AML-193 (cell line): ENCODE data around the gene TFF2.

Experiments
- DNase-seq, 2 experiments: peaks; one replicate each; lab custom pipeline; 2025; lab: John Stamatoyannopoulos, UW

TFF2 gene

DNA sequence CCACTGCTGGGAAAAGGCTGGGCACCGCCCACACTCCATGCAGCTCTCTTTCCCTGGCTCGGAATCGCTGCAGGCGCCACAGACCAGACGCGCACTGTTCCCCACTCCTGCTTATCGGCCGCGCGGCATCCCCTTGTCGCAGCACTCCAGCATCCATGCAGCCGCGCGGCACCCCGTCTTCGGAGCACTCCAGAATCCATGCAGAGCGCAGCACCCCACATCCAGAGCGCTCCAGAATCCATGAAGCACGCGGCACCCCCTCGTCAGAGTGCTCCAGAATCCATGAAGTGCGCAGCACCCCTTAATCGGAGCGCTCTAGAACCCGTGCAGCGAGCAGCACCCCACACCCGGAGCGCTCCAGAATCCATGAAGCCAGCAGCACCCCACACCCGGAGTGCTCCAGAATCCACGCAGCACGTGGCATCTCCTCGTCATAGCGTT, 45.1 kb downstream of the TFF2 start:
- DNase-seq = no peak

DNA sequence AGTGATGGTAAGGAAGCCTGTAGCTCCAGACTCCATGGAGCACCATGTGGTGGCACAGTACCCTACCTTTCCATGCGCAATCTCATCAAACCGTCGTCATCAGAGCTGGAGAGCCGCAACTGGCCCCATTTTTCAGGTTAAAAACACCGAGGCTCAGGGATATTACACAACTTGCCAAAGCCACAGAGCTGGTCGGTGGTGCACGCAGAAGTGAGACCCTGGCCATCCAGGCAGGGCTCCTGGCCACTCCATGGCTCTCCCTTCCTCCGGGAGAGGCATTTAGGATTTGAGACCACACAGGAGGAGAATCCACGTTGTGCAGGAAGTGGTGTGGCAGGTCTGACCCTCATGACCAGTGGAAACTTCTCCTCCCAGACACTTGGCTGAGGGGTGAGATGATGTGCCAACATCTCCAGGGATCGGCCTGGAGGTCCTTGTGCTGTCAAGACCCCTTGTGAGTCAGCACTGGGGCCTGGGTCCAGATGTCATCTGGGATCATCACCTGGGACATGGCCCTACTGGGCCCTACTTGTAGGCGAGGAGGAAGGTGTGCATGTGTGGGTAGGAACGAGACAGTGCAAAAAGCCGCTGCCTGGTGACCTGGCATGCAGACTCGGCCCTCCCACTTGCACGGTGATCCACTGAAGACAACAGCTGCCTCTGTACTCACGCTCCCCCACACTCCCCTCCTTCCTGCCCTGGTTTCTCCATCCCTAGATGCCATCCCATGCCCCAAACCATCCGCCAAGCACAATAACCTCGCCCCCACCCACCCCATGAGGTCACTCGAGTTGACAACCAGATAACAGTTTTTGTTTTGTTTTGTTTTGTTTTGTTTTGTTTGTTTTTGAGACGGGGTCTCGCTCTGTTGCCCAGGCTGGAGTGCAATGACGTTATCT, 46.0 kb downstream of the TFF2 start:
- no peak for DNase-seq

DNA sequence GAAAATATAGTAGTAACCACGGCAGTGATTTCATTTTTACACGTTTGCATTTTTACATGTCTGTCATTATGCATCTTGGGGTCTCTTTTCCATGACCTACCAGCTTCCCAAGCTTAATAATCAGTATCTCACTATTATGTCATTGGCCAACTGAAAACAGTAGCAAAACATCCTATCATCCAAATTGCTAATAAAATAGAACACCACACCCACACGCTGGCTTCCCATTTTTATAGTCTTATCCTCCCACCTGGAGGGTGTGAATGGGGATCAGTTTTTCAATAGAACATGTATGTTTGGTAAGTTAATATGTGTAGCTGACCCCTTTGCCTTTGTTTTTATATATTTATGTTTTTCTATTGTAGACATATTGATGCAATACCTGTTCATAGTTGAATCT, 47.4 kb downstream of the TFF2 start:
- DNase-seq = no peak

DNA sequence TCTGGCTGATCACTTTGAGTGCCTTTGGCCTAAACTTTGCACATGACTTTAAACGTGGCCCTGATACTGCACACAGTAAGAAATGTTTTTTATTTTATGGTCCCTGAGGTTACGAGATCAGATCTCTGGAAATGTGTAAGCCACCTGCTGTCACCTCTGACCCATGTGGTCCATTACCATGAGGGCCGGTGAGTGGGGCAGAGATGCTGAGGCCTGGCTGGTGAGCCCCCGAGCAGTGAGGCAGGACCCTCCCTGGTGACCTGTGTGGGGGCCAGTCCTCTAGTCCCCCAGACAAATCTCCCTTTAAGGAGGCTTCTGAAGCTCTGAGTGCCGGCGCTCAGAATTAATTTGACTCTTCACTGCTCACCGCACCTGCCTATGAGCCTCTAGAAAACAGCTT, 48.0 kb downstream of the TFF2 start:
- DNase-seq = no peak

DNA sequence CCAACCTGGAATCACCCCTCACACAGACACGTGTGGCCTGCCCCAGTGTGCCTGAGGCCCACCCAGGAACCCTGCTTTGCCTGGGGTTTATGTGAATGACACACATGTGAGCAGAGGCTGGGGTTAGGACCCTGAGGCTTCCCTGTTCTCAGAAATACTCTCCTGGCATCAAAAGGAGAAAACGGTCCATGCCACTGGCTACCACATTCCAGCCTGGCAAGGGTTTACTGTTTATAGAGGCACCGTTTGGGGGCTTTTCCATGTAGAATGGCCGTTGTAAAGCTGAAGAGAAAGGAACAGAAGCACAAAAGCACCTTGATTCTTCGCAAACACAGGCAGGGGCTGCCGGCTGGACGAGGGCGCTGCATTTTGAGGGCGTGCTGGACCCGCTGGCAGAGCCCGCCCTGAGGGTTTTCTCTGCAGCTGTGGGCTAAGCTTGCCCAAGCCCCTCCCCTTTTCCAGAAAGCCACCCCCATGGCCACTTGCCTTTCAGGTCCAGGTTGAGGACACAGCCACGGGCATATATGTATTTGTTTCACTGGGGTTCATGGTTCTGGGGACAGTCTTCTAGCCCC, 48.6 kb downstream of the TFF2 start:
- no peak for DNase-seq

DNA sequence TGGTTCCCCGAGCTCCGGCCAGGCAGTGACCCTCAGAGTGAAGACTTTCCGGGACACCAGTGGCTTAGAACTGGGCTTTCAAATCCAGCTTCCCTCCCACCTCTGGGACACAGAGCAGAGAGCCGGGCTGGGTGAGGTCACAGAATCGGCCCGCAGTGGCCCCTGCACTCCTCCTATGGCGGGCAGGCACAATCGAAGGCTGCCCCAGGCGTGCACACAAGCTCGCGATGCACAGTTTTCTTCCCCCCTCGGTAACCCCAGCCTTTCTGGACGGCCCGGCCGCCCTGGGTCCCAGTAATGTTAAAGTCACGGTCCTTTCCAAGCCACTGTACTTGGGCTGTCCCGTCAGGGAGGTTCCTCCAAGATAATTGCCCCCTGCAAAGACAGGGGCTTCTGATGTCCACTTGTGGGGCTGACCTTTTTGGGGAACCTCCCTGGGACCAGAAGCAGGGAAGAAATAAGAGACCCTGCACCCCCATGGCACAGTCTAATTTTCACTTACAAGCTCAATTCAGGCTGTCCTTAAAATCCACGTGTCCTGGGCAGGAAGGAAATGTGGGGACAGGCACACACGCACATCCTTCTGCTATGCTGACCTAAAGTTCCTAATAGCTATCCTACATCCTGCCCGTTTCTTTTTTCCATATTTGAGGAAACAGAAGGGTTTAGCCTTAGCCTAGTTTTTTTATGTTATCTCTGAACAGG, 49.3 kb downstream of the TFF2 start:
- DNase-seq = no peak

DNA sequence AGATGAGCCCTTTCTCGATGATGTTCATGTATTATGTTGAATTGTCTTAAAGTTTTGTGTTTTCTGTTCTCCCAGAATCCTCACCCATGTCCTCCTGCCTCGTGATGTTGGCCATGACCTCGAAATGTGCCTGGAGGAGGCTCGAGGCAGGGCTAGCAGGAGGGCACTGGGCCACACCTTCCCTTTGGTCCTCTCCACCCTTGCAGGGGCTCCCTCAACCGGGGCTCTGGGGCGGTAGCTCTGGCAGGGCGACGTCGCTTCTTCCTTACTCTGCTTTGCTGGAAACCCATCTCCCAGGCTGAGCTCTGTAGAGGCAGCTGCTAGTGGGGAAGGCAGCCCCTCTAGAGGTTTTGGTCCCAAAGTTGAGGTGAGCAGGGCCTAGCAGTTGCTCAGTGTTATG, 49.8 kb downstream of the TFF2 start:
- no peak for DNase-seq

DNA sequence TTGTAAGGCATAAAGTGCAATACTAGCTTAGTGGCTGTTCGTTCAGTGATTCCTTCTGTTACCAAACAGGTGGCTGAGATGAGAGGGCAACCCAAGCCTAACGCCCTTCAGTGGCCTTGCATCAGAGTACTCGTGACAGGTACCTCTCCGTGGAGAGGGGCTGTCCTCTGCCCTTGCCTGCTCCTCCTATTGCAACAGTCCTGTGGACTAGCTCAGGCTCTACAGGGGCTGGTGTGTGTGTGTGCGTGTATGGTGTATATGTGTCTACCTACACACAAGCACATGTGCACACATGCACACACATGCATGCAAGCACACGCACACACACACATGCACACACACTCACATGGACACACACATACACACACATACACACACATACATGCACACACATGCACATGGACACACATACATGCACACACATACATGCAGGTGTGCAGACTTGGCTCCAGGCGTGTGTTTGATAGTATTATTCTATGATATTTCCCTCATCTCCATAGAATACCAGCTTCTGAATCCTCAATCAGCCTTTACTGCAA, 50.7 kb downstream of the TFF2 start:
- no peak for DNase-seq

DNA sequence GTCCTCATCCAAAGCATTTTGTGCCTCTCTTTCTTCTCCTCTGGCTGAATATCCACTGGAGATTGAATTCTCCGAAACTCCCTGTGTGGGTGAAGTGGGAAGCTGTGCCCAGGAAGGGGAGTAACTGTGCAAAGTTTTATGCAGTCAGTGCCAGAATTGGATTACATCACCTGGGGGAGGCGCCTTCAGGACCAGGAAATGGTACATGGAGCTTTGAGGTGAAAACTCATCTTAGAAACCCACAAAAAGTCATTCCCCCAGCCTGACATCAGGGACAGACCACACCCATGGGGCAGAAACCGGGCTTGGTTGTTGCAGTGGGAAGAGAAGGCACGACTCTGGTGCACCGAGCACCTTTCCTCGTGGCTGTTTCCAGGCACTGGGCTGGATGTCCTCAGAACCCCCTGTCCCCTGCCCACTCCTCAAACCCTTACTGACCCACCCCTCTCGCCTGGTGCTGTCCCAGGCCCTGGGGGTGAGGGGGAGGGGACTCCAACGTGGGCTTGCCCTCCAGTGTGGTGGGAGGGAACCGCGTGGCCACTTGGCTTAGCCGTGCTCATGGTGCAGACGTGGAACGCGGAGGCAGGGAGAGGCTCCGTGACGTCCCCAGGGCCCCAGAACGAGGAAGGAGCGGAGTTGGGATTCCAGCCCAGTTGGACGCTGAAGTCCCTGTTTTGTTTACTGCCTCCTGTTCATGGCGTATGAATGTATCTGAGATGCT, 51.3 kb downstream of the TFF2 start:
- DNase-seq = no peak

DNA sequence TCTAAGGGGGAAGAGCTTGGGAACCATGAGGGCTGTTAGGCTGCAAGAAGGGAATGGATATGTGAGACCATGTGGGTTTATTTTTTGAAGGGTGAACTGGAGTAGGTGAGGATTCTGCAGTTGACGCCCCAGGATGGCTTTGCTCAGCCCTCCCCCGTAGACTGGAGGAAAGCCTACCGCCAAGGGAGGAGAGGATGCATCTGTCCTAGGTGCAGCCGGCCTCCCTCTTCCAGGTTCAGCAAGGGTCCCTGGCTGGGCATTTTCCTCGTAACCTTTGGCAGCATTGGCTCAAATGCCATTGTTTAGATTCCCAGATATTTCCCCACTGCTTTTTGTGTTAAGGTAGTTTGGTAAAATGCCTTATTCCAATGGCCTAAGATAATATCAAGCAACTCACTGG, 52.1 kb downstream of the TFF2 start:
- DNase-seq = no peak

DNA sequence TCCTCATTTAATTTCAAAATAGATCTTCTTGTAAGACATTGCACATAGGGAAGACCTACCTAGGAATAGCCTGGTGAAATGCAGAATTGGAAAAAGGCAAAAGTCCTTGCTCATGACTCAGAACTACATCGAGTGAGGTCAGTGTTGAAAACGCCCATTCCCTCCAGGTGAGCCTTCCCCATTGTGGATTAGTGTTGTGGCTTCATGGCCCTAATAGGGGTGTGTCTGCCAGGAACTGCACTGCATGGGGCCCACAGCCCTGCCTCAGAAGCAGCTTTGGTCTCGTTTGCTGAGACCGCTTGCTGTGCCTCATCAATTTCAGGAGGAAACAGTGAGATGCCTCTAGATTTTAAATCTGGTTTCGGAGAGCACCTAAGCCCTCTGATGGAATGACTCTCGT, 52.6 kb downstream of the TFF2 start:
- DNase-seq = no peak

DNA sequence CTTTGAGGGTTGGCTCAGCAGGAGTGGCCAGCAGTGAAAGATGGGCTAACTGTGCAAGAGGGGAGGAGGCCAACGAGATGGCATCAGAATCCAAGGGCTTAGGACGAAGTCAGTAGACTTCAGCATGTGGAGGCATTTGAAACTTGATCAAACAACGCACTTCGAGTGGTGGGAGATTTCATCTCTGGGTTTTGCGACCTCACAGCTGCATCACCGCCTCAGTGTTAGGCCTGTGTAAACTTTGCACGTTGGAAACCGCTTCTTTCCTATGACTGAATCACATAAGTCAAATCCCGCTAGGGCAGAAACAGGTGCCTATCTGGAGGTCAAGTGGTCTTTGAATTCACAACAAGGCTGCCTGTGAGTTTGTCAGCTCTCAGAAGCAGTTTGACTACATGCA, 53.4 kb downstream of the TFF2 start:
- no peak for DNase-seq

DNA sequence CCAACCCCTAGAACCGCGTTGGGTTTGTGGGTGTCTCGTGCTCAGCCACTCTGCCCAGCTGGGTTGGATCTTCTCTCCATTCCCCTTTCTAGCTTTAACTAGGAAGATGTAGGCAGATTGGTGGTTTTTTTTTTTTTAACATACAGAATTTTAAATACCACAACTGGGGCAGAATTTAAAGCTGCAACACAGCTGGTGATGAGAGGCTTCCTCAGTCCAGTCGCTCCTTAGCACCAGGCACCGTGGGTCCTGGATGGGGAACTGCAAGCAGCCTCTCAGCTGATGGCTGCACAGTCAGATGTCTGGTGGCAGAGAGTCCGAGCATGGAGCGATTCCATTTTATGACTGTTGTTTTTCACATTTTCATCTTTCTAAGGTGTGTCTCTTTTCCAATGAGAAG, 54.3 kb downstream of the TFF2 start:
- DNase-seq = no peak
